GM12878 (cell line): ENCODE results near the gene NEK11. TPM values are rescaled to one million over a fixed set of nuclear protein-coding genes. Genes with fewer than 3 reads are reported as not detected.

ENCODE experiments used
- ATAC-seq: fragments of 200-7000 bp; cut with Tn5 transposase; 3 replicates; pipeline ENCODE4 v1.9.1; 2020; ENCODE audit warnings: mild to moderate bottlenecking, moderate library complexity
- BruUV-seq: library from RNA; stranded (reverse); fragments of 400-500 nt; replicated peaks from 2 replicates; lab custom pipeline; 2021; lab: Mats Ljungman, UMichigan
- CTCF ChIA-PET: fragments of 300-600 bp; sonication (Branson Sonifier 250); formaldehyde crosslinking; extraction: SDS; loops from one replicate; lab custom pipeline; 2021; ENCODE audit warnings: inconsistent platforms; lab: Yijun Ruan, JAX
- POLR2A ChIA-PET: fragments of 350-600 bp; formaldehyde crosslinking; extraction: SDS; loops from one replicate; lab custom pipeline; 2021; ENCODE audit warnings: inconsistent platforms; lab: Charles Lee
- RAD21 ChIA-PET: fragments of 300-600 bp; sonication (Branson Sonifier 250); formaldehyde crosslinking; loops from one replicate; lab custom pipeline; 2023; ENCODE audit warnings: antibody characterized with exemption; ENCODE audit not compliant: unreplicated experiment; lab: Charles Lee
- SMC1A ChIA-PET: fragments of 300-600 bp; sonication (Branson Sonifier 250); formaldehyde crosslinking; loops from one replicate; lab custom pipeline; 2023; ENCODE audit not compliant: unreplicated experiment, uncharacterized antibody; lab: Charles Lee
- DNase-seq: peaks from one replicate; pipeline ENCODE4 v3.0.0-alpha.2; 2011; ENCODE audit warnings: low read depth, low spot score
- FAIRE-seq: peaks from 3 replicates; lab custom pipeline; 2011; peaks lifted over from hg19 to GRCh38; lab: Jason Lieb, UNC
- H2AFZ ChIP-seq: 2 replicates; pipeline ENCODE4 v1.6.0; 2011; ENCODE audit warnings: low read depth, low read length, control low read depth; ENCODE audit not compliant: control insufficient read depth
- H3K27ac ChIP-seq: 2 replicates; pipeline ENCODE4 v1.5.1; 2011; ENCODE audit warnings: control low read depth; ENCODE audit not compliant: control insufficient read depth, insufficient read depth
- H3K27me3 ChIP-seq, 2 experiments: replicated peaks in 1 of 2; 2 replicates each; pipeline versions ENCODE4 v1.6.0 to v1.6.1; 2011; ENCODE audit warnings: low read length in 1 of 2; ENCODE audit not compliant: control insufficient read depth in 2 of 2, insufficient read depth in 2 of 2
- H3K36me3 ChIP-seq, 2 experiments: 2 replicates each; pipeline ENCODE4 v1.5.1; 2011; ENCODE audit warnings: low read length in 1 of 2; ENCODE audit not compliant: control insufficient read depth in 2 of 2, insufficient read depth in 2 of 2
- H3K4me1 ChIP-seq: 2 replicates; pipeline ENCODE4 v1.6.1; 2011; ENCODE audit warnings: mild to moderate bottlenecking, low read length, moderate library complexity, mixed read lengths; ENCODE audit not compliant: control insufficient read depth, insufficient read depth
- H3K4me2 ChIP-seq: 2 replicates; pipeline ENCODE4 v1.6.0; 2011; ENCODE audit warnings: control low read depth; ENCODE audit not compliant: control insufficient read depth, insufficient read depth
- H3K4me3 ChIP-seq: fragments of 200-600 bp; sonication (generic); 2 replicates; pipeline ENCODE4 v1.5.1; 2016
- H3K79me2 ChIP-seq: 2 replicates; pipeline ENCODE4 v1.6.0; 2011; ENCODE audit warnings: low read length; ENCODE audit not compliant: control insufficient read depth, insufficient read depth
- H3K9ac ChIP-seq: 2 replicates; pipeline ENCODE4 v1.8.0; 2011; ENCODE audit warnings: low read length, control low read depth, mixed read lengths; ENCODE audit not compliant: control insufficient read depth, insufficient read depth
- H3K9me3 ChIP-seq: replicated peaks from 3 replicates; pipeline ENCODE4 v1.5.1; 2011; ENCODE audit warnings: mild to moderate bottlenecking, low read length; ENCODE audit not compliant: control insufficient read depth, insufficient read depth
- H4K20me1 ChIP-seq: 2 replicates; pipeline ENCODE4 v1.6.0; 2011; ENCODE audit not compliant: control insufficient read depth, insufficient read depth
- ATF2 ChIP-seq: IDR thresholded peaks from 2 replicates; pipeline ENCODE4 v1.6.1; 2012; ENCODE audit warnings: low read length, inconsistent platforms
- BACH1 ChIP-seq: fragments of 450-650 bp; IDR thresholded peaks from 2 replicates; pipeline ENCODE4 v1.6.1; 2017; ENCODE audit warnings: mild to moderate bottlenecking, borderline replicate concordance
- FOXK2 ChIP-seq: fragments of 450-650 bp; IDR thresholded peaks from 2 replicates; pipeline ENCODE4 v1.6.1; 2017; ENCODE audit warnings: mild to moderate bottlenecking, moderate library complexity
- HDAC2 ChIP-seq: fragments of 200-600 bp; sonication (generic); IDR thresholded peaks from 2 replicates; pipeline ENCODE4 v1.6.1; 2017
- JUNB ChIP-seq: IDR thresholded peaks from 2 replicates; pipeline ENCODE4 v1.6.1; 2016; ENCODE audit warnings: antibody characterized with exemption, mild to moderate bottlenecking
- MEF2A ChIP-seq: IDR thresholded peaks from 2 replicates; pipeline ENCODE4 v1.6.1; 2011; ENCODE audit warnings: low read depth, mild to moderate bottlenecking, low read length, moderate library complexity; ENCODE audit not compliant: insufficient read depth
- MYB ChIP-seq: fragments of 150-350 bp; IDR thresholded peaks from 2 replicates; pipeline ENCODE4 v1.6.1; 2014; ENCODE audit warnings: mild to moderate bottlenecking, low read depth, low read length, borderline replicate concordance
- NR2F1 ChIP-seq: fragments of 450-650 bp; conservative IDR thresholded peaks from 2 replicates; pipeline ENCODE4 v1.6.1; 2017; ENCODE audit warnings: mild to moderate bottlenecking
- SMAD1 ChIP-seq: fragments of 450-650 bp; IDR thresholded peaks from 2 replicates; pipeline ENCODE4 v1.6.1; 2018; ENCODE audit warnings: mild to moderate bottlenecking, low read depth; ENCODE audit not compliant: partially characterized antibody
- SMAD5 ChIP-seq: IDR thresholded peaks from 2 replicates; pipeline ENCODE4 v1.6.1; 2016; ENCODE audit warnings: antibody characterized with exemption, low read depth
- SMARCA5 ChIP-seq: fragments of 450-650 bp; IDR thresholded peaks from 2 replicates; pipeline ENCODE4 v1.6.1; 2017; ENCODE audit warnings: mild to moderate bottlenecking
- TCF12 ChIP-seq: IDR thresholded peaks from 2 replicates; pipeline ENCODE4 v1.6.1; 2011; ENCODE audit warnings: low read depth, mild to moderate bottlenecking, low read length
- TCF3 ChIP-seq: IDR thresholded peaks from 2 replicates; pipeline ENCODE4 v1.6.1; 2012; ENCODE audit warnings: low read depth, mild to moderate bottlenecking, low read length, borderline replicate concordance; ENCODE audit not compliant: insufficient read depth
- TCF7 ChIP-seq: IDR thresholded peaks from 2 replicates; pipeline ENCODE4 v1.6.1; 2014; ENCODE audit warnings: antibody characterized with exemption, borderline replicate concordance
- ZBTB40 ChIP-seq: fragments of 450-650 bp; IDR thresholded peaks from 2 replicates; pipeline ENCODE4 v1.6.1; 2016; ENCODE audit warnings: mild to moderate bottlenecking, moderate library complexity, borderline replicate concordance
- ZNF207 ChIP-seq: fragments of 450-650 bp; IDR thresholded peaks from 2 replicates; pipeline ENCODE4 v1.6.1; 2014; ENCODE audit warnings: antibody characterized with exemption, mild to moderate bottlenecking, borderline replicate concordance
- WGBS: methylation state at CpG from one replicate; pipeline ENCODE4 v1.1.6; 2016; ENCODE audit warnings: low lambda C conversion rate; ENCODE audit not compliant: insufficient replicate concordance, insufficient coverage; ENCODE audit errors: missing lambda C conversion rate; 5-methylcytosine and 5-hydroxymethylcytosine counted together
- in situ Hi-C: fragments of 300-500 bp; cut with MboI; formaldehyde crosslinking; loops from 9 replicates; pipeline ENCODE4 v1.14.3; 2018; ENCODE audit warnings: mixed read lengths
- intact Hi-C: fragments of 100-400 bp; cut with micrococcal nuclease; formaldehyde crosslinking; loops from one replicate; pipeline ENCODE4 v1.14.2; 2022; ENCODE audit not compliant: unreplicated experiment
- polyA plus RNA-seq, 11 experiments: library from polyadenylated mRNA; depleted of rRNA in 4 of 11; unstranded in 6 of 11; stranded (reverse) in 5 of 11; fragments of >200 nt; fragmentation: Nextera tagmentation in 4 of 11; fragmentation: Illumina TruSeq in 1 of 11; extraction: Ambion mirVana in 4 of 11; extraction: Trizol in 1 of 11; gene quantifications; 1 replicate in 1 of 11; 2 replicates in 10 of 11; pipeline versions ENCODE4 v1.2.1 to v1.2.3, GENCODE V29; 2011 to 2016; ENCODE audit warnings: inconsistent platforms in 2 of 11, missing spikeins in 2 of 11, low read depth in 1 of 11
- total RNA-seq, 4 experiments: library from RNA; depleted of rRNA in 3 of 4; stranded (reverse); fragments of >200 nt in 3 of 4; fragmentation: Illumina TruSeq in 1 of 4; extraction: Trizol in 1 of 4; gene quantifications; 2 replicates each; pipeline versions ENCODE4 v1.2.1 to v1.2.3, GENCODE V29; 2013 to 2021

The NEK11 gene
- total and polyA plus RNA-seq, 10 of the 15 experiments (the other 5 are each of a cell fraction or from before 2014, with no cell fraction given): 0.05 to 0.94 (median 0.36) TPM; not detected in 1

- no peaks in the 10 kb centered on the region for H3K4me1 ChIP-seq
- no peak for DNase-seq
- no peak for FAIRE-seq
- H3K4me2 ChIP-seq: no peak overlapping the region
- RAD21 ChIA-PET: no interaction called here
- no peak for ATAC-seq
- no peak overlapping the region for H3K27ac ChIP-seq
- SMC1A ChIA-PET: interaction anchor here (1.4 kb wide), 1 partner anchor 10 kb away, joined by 3 read pairs; no protein-coding TSS in a partner anchor
- H3K9me3 ChIP-seq: no peaks in the 10 kb centered on the region
- CTCF ChIA-PET: no interaction called here
- POLR2A ChIA-PET: no interaction called here
- H4K20me1 ChIP-seq: no peaks in the 10 kb centered on the region
- no peak overlapping the region for H2AFZ ChIP-seq
- H3K9ac ChIP-seq: no peak overlapping the region
- peaks cover 2 to 23% of the 10 kb centered on the region in 2 experiments for H3K36me3 ChIP-seq
- TF ChIP-seq TCF12 (no peak), ZBTB40 (no peak), SMARCA5 (no peak), MEF2A (no peak), HDAC2 (no peak), NR2F1 (no peak), SMAD1 (no peak), TCF7 (no peak), MYB (no peak), BACH1 (no peak), ATF2 (no peak), SMAD5 (no peak), TCF3 (no peak), JUNB (no peak), ZNF207 (no peak), FOXK2 (no peak)
- no peaks in the 10 kb centered on the region for H3K27me3 ChIP-seq
- in situ Hi-C loops (no loop called here), intact Hi-C loops (no loop called here)
- no peak overlapping the region for H3K4me3 ChIP-seq
- WGBS: 48% methylated on average over 1 of the region's 1 CpG
- BruUV-seq: no TSS peak
- H3K79me2 ChIP-seq: no peaks in the 10 kb centered on the region
Measured at GRCh38 chr3:131009698-131010097, 17.0 kb upstream of the NEK11 start.
